Measurements from ENCODE around the gene CLEC18A. TPM values are rescaled to one million over a fixed set of nuclear protein-coding genes. Genes with fewer than 3 reads are reported as not detected.

The CLEC18A gene
- total RNA-seq, 4 donors from 2014 or later, result 0.45 to 1.3 (median 0.99) TPM

- Histone ChIP-seq H3K4me3 (no peak overlapping the region), H3K9me3 (no peaks in the 10 kb centered on the region), H3K4me1 (peaks cover 0 to 10% (median 0%) of the 10 kb centered on the region in 3 donors), H3K36me3 (peaks cover 22 to 100% (median 43%) of the 10 kb centered on the region in 3 donors), H3K27ac (no peak overlapping the region), H3K27me3 (no peaks in the 10 kb centered on the region)
- no peak for TF ChIP-seq CTCF (IDR thresholded peaks at IDR 0.05)
- TF ChIP-seq POLR2A (IDR thresholded peaks at IDR 0.05), result no peak
- DNase-seq, result no peak
- WGBS, 2 donors, result 80 to 81% methylated on average over 4 to 9 of the region's 10 CpGs
- intact Hi-C loops (cut with DNase I), result loop anchor here (5.0 kb wide), 1 partner anchor 137 kb away; no protein-coding TSS in a partner anchor
These were observed 17.1 kb upstream of the CLEC18A start for GRCh38 chr16:69934044-69934443.

DNA sequence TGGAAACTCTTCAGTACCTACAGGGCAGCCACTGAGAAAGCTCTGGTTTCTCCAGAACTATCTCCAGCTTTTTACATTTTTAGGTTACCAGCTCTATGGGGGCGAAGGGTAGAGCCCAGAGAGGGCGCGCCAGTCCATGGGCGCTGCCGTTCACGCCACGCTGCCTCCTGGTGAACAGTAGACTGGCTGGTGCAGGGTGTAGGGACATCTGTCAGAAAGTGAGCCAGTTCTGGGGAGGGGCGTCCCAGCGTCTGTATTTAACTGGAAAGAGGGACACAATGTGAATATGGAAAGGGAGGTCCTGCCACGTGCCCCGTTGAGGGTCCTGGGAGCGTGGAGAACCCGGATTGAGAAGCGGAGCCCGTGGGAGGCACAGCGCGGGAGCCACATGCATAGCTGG, 16.4 kb upstream of the CLEC18A start:
- intact Hi-C loops (cut with DNase I), result loop anchor here (5.0 kb wide), 1 partner anchor 137 kb away; no protein-coding TSS in a partner anchor
- no peak overlapping the region for H3K4me3 ChIP-seq
- H3K27me3 ChIP-seq, result no peaks in the 10 kb centered on the region
- TF ChIP-seq POLR2A (IDR thresholded peaks at IDR 0.05), result no peak
- no peak for TF ChIP-seq CTCF (IDR thresholded peaks at IDR 0.05)
- 95 to 97% methylated on average over 10 to 17 of the region's 17 CpGs for WGBS, 2 donors
- no peak for DNase-seq
- H3K4me1 ChIP-seq, result peaks cover 0 to 6% (median 0%) of the 10 kb centered on the region in 3 donors
- peaks cover 29 to 100% (median 46%) of the 10 kb centered on the region in 3 donors for H3K36me3 ChIP-seq
- H3K9me3 ChIP-seq, result no peaks in the 10 kb centered on the region
- no peak overlapping the region for H3K27ac ChIP-seq

DNA sequence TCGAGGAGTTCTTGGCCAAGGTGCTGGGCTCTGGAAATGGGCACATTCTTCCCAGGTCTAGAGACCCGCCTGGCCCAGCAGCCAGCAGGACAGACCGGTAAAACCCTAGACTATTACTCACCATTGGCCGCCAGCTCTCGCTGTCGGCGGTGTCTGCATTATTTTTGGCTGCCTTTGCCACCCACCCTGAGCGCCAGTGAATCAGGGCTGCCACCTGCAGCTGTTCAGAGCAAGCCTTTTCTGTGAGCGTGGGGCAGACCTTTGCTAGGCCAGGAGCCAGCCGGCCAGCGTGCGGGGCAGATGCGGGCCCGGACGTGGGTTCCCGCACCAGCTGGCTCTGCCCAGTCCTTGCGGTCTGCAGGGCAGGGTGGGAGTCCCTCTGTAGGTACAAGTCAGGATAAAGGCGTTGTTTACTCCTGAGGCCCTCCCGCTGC, 15.8 kb upstream of the CLEC18A start:
- Histone ChIP-seq H3K4me3 (no peak overlapping the region), H3K36me3 (peaks cover 34 to 100% (median 52%) of the 10 kb centered on the region in 3 donors), H3K9me3 (no peaks in the 10 kb centered on the region), H3K4me1 (peaks cover 0 to under 1% (median 0%) of the 10 kb centered on the region in 3 donors), H3K27me3 (no peaks in the 10 kb centered on the region), H3K27ac (no peak overlapping the region)
- TF ChIP-seq CTCF (IDR thresholded peaks at IDR 0.05) (no peak), POLR2A (IDR thresholded peaks at IDR 0.05) (no peak)
- DNase-seq, result no peak
- intact Hi-C loops (cut with DNase I), result no loop called here
- WGBS, 2 donors, result 88% methylated on average over 5 of the region's 19 CpGs; no CpG with 5 or more reads in 1 of the 2 donors

GRCh38 chr16:69935740-69936139, 15.4 kb upstream of the CLEC18A start:
- intact Hi-C loops (cut with DNase I), result no loop called here
- WGBS, 2 donors, result 84 to 93% methylated on average over 5 of the region's 10 CpGs
- Histone ChIP-seq H3K4me3 (no peak overlapping the region), H3K27me3 (no peaks in the 10 kb centered on the region), H3K27ac (no peak overlapping the region), H3K36me3 (peaks cover 35 to 100% (median 56%) of the 10 kb centered on the region in 3 donors), H3K9me3 (no peaks in the 10 kb centered on the region), H3K4me1 (no peaks in the 10 kb centered on the region)
- TF ChIP-seq CTCF (IDR thresholded peaks at IDR 0.05) (no peak), POLR2A (IDR thresholded peaks at IDR 0.05) (no peak)
- no peak for DNase-seq

DNA sequence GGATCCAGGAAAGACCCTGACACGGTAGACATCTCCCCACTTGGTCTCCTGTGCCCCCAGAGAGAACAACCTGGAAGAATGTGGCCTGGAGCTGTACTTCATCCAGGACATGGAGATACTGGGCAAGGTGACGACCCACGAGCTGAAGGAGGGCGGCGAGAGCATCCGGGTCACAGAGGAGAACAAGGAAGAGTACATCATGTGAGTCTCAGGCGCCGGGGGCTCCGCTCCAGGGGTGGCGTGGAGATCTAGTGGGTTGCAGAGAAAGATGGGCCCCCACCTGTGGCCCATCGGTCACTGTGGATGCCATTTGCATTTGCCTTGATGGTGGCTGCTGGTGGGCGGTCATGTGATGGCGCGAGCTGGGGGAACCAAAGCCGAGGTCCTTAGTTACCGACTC, 14.9 kb upstream of the CLEC18A start:
- H3K27ac ChIP-seq, result no peak overlapping the region
- DNase-seq, result no peak
- peaks cover 32 to 100% (median 58%) of the 10 kb centered on the region in 3 donors for H3K36me3 ChIP-seq
- no peak for TF ChIP-seq POLR2A (IDR thresholded peaks at IDR 0.05)
- no peak for TF ChIP-seq CTCF (IDR thresholded peaks at IDR 0.05)
- 94 to 95% methylated on average over 6 to 15 of the region's 16 CpGs for WGBS, 2 donors
- intact Hi-C loops (cut with DNase I), result no loop called here
- H3K9me3 ChIP-seq, result no peaks in the 10 kb centered on the region
- H3K4me1 ChIP-seq, result no peaks in the 10 kb centered on the region
- H3K27me3 ChIP-seq, result no peaks in the 10 kb centered on the region
- no peak overlapping the region for H3K4me3 ChIP-seq
